K562 (cell line): ENCODE results near the gene DCTD. TPM values are rescaled to one million over a fixed set of nuclear protein-coding genes. Genes with fewer than 3 reads are reported as not detected.
A peak's percentile ranks its signal among the peaks of the same experiment; 100 is the strongest.

ENCODE experiments used
- AFF1 ChIP-seq, 2 experiments: fragments of 450-650 bp; IDR thresholded peaks; 2 replicates each; pipeline ENCODE4 v1.6.1; 2018; ENCODE audit warnings: mild to moderate bottlenecking in 2 of 2, low read depth in 1 of 2; ENCODE audit not compliant: partially characterized antibody in 2 of 2
- C11orf30 ChIP-seq: fragments of 450-650 bp; IDR thresholded peaks from 2 replicates; pipeline ENCODE4 v1.6.1; 2016; ENCODE audit warnings: low read depth, mild to moderate bottlenecking
- CREB3L1 ChIP-seq: fragments of 450-650 bp; IDR thresholded peaks from 2 replicates; pipeline ENCODE4 v1.6.1; 2014; ENCODE audit warnings: low read depth, mild to moderate bottlenecking, moderate library complexity, borderline replicate concordance
- DDX20 ChIP-seq: fragments of 450-650 bp; IDR thresholded peaks from 2 replicates; pipeline ENCODE4 v1.6.1; 2016; ENCODE audit warnings: missing genetic modification characterization, low read depth, mild to moderate bottlenecking, missing compliant biosample characterization, moderate library complexity
- ELF1 ChIP-seq: fragments of 200-800 bp; sonication (Bioruptor generic); IDR thresholded peaks from 2 replicates; pipeline ENCODE4 v1.6.1; 2016; ENCODE audit warnings: missing genetic modification characterization, missing compliant biosample characterization
- MAFK ChIP-seq: IDR thresholded peaks from 2 replicates; pipeline ENCODE4 v1.6.1; 2011; ENCODE audit warnings: low read length, improper control_type of control experiment
- MYC ChIP-seq, 2 experiments: fragments of 250-450 bp in 1 of 2; sonication (Bioruptor Pico) in 1 of 2; IDR thresholded peaks; 2 replicates each; pipeline versions ENCODE4 v1.5.1 to v1.6.1; 2012 to 2021; ENCODE audit warnings: low read depth in 2 of 2, borderline replicate concordance in 1 of 2, improper control_type of control experiment in 1 of 2, low read length in 1 of 2, mild to moderate bottlenecking in 1 of 2, moderate library complexity in 1 of 2
- NR3C1 ChIP-seq: sonication (generic); formaldehyde crosslinking; IDR thresholded peaks from 2 replicates; pipeline ENCODE4 v1.8.1; 2022; ENCODE audit warnings: missing genetic modification reagents
- PHB ChIP-seq: fragments of 250-450 bp; sonication (Bioruptor Pico); IDR thresholded peaks from 2 replicates; pipeline ENCODE4 v1.5.0; 2021
- PHB2 ChIP-seq: fragments of 450-650 bp; IDR thresholded peaks from 2 replicates; pipeline ENCODE4 v1.6.1; 2017; ENCODE audit warnings: low read depth
- POLR2B ChIP-seq: fragments of 450-650 bp; IDR thresholded peaks from 2 replicates; pipeline ENCODE4 v1.6.1; 2018; ENCODE audit warnings: low read depth; ENCODE audit not compliant: partially characterized antibody
- PYGO2 ChIP-seq: fragments of 450-650 bp; IDR thresholded peaks from 2 replicates; pipeline ENCODE4 v1.6.1; 2016; ENCODE audit warnings: mild to moderate bottlenecking, missing genetic modification characterization, moderate library complexity, missing compliant biosample characterization
- SMARCB1 ChIP-seq: IDR thresholded peaks from 2 replicates; pipeline ENCODE4 v1.6.1; 2011; ENCODE audit warnings: improper control_type of control experiment, low read depth; ENCODE audit not compliant: insufficient read length
- SRSF9 ChIP-seq: fragments of 200-400 bp; formaldehyde crosslinking; IDR thresholded peaks from 2 replicates; pipeline ENCODE4 v1.6.1; 2017; ENCODE audit warnings: low read depth, low read length, borderline replicate concordance
- TEAD1 ChIP-seq, 2 experiments: fragments of 450-650 bp in 1 of 2; sonication (generic) in 1 of 2; formaldehyde crosslinking; IDR thresholded peaks; 2 replicates each; pipeline versions ENCODE4 v1.4.0 to v1.8.0; 2020 to 2022; ENCODE audit warnings: mild to moderate bottlenecking in 2 of 2, missing genetic modification reagents in 1 of 2
- ZFP1 ChIP-seq: fragments of 450-650 bp; formaldehyde crosslinking; IDR thresholded peaks from 2 replicates; pipeline ENCODE4 v1.4.0; 2020; ENCODE audit warnings: mild to moderate bottlenecking, mixed read lengths
- ZNF174 ChIP-seq: fragments of 250-450 bp; sonication (Bioruptor Pico); IDR thresholded peaks from 2 replicates; pipeline ENCODE4 v1.4.0; 2020; ENCODE audit warnings: mild to moderate bottlenecking
- ZNF175 ChIP-seq: fragments of 200-800 bp; sonication (Bioruptor generic); IDR thresholded peaks from 2 replicates; pipeline ENCODE4 v1.6.1; 2016; ENCODE audit warnings: low read depth, mild to moderate bottlenecking, missing genetic modification characterization, missing compliant biosample characterization
- ZNF263 ChIP-seq: sonication (generic); formaldehyde crosslinking; IDR thresholded peaks from 2 replicates; pipeline ENCODE4 v1.8.0; 2022; ENCODE audit warnings: mild to moderate bottlenecking, missing genetic modification reagents, borderline replicate concordance
- ZNF586 ChIP-seq: fragments of 450-650 bp; formaldehyde crosslinking; conservative IDR thresholded peaks from 2 replicates; pipeline ENCODE4 v1.4.0; 2020; ENCODE audit warnings: mild to moderate bottlenecking, moderate library complexity
- ZNF707 ChIP-seq: fragments of 250-450 bp; sonication (Bioruptor Pico); conservative IDR thresholded peaks from 2 replicates; pipeline ENCODE4 v1.8.0; 2022; ENCODE audit warnings: inconsistent platforms, mild to moderate bottlenecking, moderate library complexity
- ZNF778 ChIP-seq: fragments of 450-650 bp; formaldehyde crosslinking; IDR thresholded peaks from 2 replicates; pipeline ENCODE4 v1.4.0; 2020; ENCODE audit warnings: mild to moderate bottlenecking, moderate library complexity
- ZNF830 ChIP-seq: fragments of 250-450 bp; sonication (Bioruptor Pico); IDR thresholded peaks from 2 replicates; pipeline ENCODE4 v1.5.0; 2021; ENCODE audit warnings: mild to moderate bottlenecking
- polyA plus RNA-seq, 8 experiments: library from polyadenylated mRNA; depleted of rRNA in 4 of 8; stranded (reverse) in 5 of 8; unstranded in 3 of 8; fragments of >200 nt; fragmentation: Nextera tagmentation in 2 of 8; fragmentation: Illumina TruSeq in 1 of 8; extraction: Ambion mirVana in 2 of 8; extraction: Trizol in 1 of 8; gene quantifications; 2 replicates each; pipeline versions ENCODE4 v1.2.1 to v1.2.3, GENCODE V29; 2011 to 2014; ENCODE audit warnings: inconsistent platforms in 1 of 8, missing spikeins in 1 of 8
- total RNA-seq, 7 experiments: library from RNA; depleted of rRNA in 6 of 7; stranded (reverse); fragments of >200 nt in 6 of 7; fragmentation: Illumina TruSeq in 2 of 7; extraction: Trizol in 2 of 7; gene quantifications; 2 replicates each; pipeline versions ENCODE4 v1.2.1 to v1.2.3, GENCODE V29; 2011 to 2021; ENCODE audit warnings: low replicate concordance in 1 of 7

The DCTD gene
- total and polyA plus RNA-seq, 9 of the 15 experiments (the other 6 are each of a cell fraction or from before 2014, with no cell fraction given), result 38.7 to 114 (median 76.5) TPM

- TF ChIP-seq AFF1 (IDR thresholded peaks at IDR 0.05; ENCODE audit: low read depth in 1 of 2, partially characterized antibody in 2 of 2), result no peak
- TF ChIP-seq C11orf30, result no peak
- TF ChIP-seq ZNF707, result no peak
- no peak for TF ChIP-seq ZNF263 (CRISPR knock-in tag)
- TF ChIP-seq MYC (IDR thresholded peaks at IDR 0.05; ENCODE audit: low read depth, low read length), result peak; percentile 37; the same call in 1 of the 2 replicates
- no peak for TF ChIP-seq MYC (CRISPR knock-in tag; IDR thresholded peaks at IDR 0.05; ENCODE audit: borderline replicate concordance, low read depth)
- TF ChIP-seq ZNF586 (CRISPR knock-in tag), result no peak
- no peak for TF ChIP-seq NR3C1 (CRISPR knock-in tag)
- no peak for TF ChIP-seq SMARCB1
- TF ChIP-seq ZNF175 (CRISPR knock-in tag), result no peak
- TF ChIP-seq PHB (CRISPR knock-in tag), result no peak
- no peak for TF ChIP-seq MAFK
- TF ChIP-seq PYGO2 (tag), result no peak
- no peak for TF ChIP-seq CREB3L1
- no peak for TF ChIP-seq POLR2B
- 0 out of 2 replicates have a peak, but pooled peaks have one; percentile 12 for TF ChIP-seq ELF1 (tag)
- no peak for TF ChIP-seq ZNF174 (CRISPR knock-in tag)
- no peak for TF ChIP-seq ZNF778
- no peak for TF ChIP-seq ZFP1 (CRISPR knock-in tag)
- TF ChIP-seq SRSF9, result no peak
- TF ChIP-seq ZNF830 (CRISPR knock-in tag), result no peak
- no peak for TF ChIP-seq DDX20 (tag)
- no peak for TF ChIP-seq PHB2
- no peak for TF ChIP-seq TEAD1 (CRISPR knock-in tag; IDR thresholded peaks at IDR 0.05)
These were observed 8.1 kb upstream of the DCTD start (continued) for GRCh38 chr4:182925298-182925757.
